Measurements from ENCODE around the gene GNAS.
A peak's percentile ranks its signal among the peaks of the same experiment; 100 is the strongest.

Gene GNAS

GRCh38 chr20:58882704-58883089 is 30.2 kb downstream of the GNAS start:
- no peak for DNase-seq

- no peak for DNase-seq
Observed at GRCh38 chr20:58883241-58883691, 30.8 kb downstream of the GNAS start.

GRCh38 chr20:58884966-58885365 is 32.5 kb downstream of the GNAS start:
- no peak for DNase-seq

DNA sequence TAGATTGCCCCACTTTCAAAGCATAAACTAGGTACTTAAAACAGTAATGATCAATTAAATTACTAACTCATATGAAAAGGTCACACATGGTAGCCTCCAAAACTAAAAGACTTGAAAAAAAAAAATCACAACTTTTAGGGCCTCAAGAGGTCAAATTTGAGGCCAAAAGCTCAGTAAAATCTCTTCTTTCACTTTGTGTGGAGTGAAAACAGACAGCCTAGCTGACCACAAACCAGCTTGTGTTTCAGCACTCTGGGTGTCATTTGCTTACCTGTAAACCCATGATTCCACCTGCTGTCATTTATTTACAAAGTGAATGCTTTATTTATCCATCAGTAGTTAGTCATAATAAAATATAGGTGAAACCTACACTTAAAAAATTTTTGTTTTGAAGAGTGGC is 34.0 kb downstream of the GNAS start:
- no peak for DNase-seq

GRCh38 chr20:58888103-58888502 is 35.6 kb downstream of the GNAS start:
- DNase-seq: no peak

GRCh38 chr20:58888521-58889333 is 36.2 kb downstream of the GNAS start:
- DNase-seq: peak; percentile 64 to 92 (median 79)

DNA sequence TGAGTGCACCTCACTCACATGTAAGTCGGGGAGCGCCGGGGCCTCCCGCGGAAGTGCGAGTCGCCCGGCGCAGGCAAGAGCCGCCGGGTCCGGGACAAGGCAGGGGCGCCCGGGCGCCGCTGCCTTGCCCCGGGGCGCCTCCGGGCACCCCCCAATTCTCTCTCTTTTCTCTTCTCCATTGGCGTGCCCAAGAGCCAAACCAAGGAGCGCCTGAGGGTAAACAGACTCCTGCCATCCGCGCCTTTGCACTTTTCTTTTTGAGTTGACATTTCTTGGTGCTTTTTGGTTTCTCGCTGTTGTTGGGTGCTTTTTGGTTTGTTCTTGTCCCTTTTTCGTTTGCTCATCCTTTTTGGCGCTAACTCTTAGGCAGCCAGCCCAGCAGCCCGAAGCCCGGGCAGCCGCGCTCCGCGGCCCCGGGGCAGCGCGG is 36.8 kb downstream of the GNAS start:
- no peak for DNase-seq

DNA sequence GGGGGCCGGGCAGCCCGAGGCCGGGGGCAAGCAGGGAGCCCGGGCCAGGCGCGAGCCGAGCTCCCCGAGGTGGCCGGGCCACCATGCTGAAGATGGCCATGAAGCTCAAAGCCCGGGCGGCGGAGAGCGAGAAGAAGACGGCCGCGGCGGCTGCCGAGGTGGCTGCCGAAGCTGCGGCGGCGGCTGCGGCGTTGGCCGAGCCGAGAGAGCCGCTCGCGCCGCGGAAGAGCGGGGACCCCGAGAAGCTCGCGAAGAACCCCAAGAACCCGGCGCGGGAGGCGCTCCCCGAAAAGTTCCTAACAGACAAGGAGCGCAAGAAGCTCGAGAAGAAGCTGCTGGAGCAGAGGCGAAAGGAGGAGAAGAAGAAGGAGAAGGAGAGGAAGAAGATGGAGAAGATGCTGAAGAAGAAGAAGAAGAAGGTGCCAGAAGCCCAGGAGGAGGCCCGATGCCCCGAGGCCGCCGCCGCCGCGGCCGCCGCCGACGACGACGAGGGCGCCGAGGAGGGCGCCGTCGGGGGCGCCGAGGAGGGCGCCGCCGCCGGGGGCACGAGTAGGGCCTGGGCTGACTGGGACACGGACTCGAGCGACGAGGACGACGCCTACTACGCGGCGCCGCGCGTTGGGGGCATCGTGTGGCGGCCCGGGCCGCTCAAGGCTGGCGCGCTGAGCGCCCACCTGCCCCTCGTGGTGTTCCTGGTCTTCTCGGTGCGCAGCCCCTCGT is 37.4 kb downstream of the GNAS start:
- DNase-seq: peak in 2 of 5 experiments; percentile 19 to 26

DNA sequence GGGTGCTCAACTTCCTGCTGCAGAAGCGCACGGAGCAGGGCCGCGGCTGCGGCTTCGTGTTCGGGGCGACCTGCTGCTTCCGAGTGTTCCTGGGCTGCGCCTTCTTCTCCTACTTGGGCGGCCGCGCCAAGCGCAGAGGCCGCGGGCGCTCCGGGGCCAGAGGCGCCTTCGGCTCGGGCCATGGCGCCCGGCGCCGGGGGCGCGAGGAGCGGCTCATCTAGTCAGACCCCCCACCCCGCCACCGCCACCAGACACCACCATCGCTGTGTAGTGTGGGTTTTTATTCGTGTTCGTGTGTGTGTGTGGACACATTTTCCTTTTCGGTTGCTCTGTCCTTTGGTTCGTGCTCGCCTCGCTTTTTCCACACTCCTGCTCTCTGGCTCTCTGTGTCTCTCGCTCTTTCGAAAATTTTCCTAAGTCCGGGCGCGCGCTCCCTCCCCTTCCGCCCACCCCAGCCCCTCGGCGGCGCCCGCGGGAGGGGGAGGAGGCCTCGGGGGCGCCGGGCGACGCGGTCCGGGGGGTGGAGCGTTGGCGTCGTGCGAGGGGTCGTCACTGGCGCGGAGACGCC is 38.1 kb downstream of the GNAS start:
- DNase-seq: peak; percentile 36 to 81 (median 63)

DNA sequence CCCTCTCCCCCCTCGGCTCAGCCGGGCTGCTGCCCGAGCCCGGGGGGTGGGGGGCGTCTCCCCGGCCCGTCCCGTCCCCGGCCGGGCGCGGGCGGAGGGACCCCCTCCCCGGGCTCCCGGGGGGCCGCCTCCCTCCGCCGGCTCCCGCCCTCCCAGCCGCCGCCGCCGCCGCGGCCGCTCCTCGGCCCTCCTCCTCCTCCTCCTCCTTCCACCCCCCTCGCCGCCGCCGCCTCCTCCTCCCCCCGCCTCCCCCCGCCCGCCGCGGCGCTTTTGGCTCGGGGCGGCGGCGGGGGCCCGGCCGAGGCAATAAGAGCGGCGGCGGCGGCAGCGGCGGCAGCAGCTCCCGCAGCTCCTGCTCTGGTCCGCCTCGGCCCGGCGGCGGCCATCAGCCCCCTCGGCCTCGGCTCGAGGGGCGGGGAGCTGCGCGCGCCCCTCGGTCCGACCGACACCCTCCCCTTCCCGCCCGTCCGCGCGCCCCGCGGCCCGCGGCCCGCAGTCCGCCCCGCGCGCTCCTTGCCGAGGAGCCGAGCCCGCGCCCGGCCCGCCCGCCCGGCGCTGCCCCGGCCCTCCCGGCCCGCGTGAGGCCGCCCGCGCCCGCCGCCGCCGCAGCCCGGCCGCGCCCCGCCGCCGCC is 38.7 kb downstream of the GNAS start:
- peak; percentile 52 to 88 (median 65) for DNase-seq

DNA sequence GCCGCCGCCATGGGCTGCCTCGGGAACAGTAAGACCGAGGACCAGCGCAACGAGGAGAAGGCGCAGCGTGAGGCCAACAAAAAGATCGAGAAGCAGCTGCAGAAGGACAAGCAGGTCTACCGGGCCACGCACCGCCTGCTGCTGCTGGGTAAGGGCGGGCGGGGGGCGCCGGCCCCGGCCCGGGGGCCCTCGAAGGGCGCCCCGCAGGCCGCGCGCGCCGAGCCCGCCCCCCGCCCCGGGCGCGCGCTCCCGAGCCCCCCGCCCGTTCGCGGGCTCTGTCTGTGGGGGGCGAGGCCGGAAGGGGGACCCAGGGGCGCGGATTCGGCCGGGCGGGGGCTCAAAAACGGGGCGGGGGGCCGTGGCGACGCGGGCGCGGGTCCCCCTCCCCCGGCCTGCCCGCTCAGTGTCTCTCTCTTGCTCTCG is 39.2 kb downstream of the GNAS start:
- DNase-seq: peak in 3 of 5 experiments; percentile 20 to 64 (median 25)

DNA sequence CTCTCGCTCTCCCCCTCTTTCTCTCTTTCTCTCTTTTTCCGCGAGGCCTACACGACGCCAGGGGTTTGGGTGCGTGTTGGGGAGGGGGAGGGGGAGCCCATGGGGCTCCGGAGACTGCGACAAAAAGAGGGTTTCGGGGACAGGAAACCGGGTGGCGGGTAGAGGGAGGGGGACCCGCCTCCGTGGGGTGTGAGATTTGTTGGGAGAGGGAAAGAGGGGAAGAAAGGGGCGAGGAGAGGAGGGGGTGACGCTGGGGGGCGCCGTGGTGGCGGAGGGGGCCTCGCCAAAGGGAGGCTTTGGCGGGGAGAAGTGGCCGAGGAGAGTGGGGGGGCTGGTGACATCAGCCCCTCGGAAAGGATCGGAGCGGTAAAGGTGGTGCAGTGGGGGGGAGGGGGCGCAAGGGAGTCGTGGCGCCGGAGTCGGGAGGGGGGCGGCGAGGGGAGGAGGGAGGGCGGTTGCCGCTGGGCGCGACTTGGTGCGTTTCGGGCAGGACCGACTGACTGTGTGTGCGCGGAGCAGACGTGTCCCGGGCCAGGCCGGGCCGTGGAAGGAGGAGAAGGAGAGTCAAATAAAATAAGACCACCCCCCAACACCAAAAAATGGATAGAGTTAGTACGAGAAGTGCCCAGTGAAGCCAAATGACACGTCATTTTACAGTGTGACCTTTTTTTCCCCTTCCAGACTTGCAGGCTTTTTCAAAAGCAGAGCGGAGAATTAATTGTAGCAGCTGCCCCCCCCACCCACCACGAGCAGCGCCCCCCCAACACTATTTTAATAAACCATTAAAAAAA is 39.8 kb downstream of the GNAS start:
- DNase-seq: peak; percentile 39 to 86 (median 66)

GRCh38 chr20:58892932-58893224 is 40.4 kb downstream of the GNAS start:
- DNase-seq: peak in 1 of 5 experiments; percentile 48

GRCh38 chr20:58893355-58894120 is 41.0 kb downstream of the GNAS start:
- peak in 2 of 5 experiments; percentile 26 to 68 for DNase-seq

DNA sequence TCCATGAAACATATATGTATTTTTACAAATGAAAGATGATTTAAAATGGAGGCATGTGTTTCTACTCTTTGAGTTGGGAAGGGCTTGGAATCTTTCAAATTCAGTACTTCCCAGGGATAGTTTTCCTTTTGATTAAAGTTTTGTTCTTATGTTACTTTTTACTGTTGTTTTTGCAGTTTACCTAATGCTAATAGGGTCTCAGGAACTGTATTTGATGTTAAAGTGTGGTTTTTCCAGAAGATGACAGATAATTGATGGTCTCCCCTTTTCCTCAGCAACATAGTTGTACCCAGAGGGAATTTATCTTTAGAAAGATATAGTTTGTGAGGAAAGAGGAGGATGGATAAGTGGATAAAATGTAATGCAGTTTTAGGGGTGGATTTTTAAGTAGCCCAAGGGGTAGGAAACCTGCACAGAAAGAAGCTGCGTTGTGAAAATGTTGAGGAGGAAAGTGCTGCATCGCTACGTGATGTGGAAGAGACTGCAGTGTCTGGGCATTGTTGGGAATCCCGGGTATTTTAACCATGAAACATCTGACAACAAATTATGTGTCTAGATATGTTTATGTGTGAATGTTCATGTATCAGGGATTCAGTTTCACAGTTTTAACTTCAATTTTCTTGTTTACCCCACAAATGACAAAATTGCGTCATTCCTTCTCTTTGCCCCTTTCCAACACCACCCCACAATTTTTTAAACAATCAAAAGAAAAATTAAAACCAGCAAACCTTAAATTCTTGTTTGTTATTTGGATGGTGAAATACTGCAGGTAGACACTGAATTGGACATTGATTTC is 42.3 kb downstream of the GNAS start:
- DNase-seq: no peak

GRCh38 chr20:58895448-58896180 is 43.1 kb downstream of the GNAS start:
- peak in 1 of 5 experiments; percentile 26 for DNase-seq

- DNase-seq: no peak
Observed at GRCh38 chr20:58896820-58897219, 44.3 kb downstream of the GNAS start.

DNA sequence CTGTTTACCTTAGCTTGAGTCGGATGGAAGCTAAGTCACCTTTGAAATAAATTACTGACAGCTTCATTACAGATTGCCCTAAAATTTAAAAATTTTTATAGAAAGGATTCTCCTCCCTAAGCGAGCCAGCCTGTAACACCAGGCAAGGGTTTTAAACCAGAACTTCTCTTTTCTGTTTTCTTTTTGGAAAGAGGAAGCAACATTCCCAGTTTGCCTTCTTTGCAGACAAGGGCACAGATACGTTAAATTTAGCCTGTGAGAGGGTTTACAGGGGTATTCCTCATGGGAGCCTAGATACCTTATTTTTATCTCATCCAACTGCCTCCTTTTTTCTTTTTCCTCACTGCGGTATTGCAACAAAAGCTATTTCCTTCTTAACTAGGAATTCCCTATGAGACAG is 45.0 kb downstream of the GNAS start:
- DNase-seq: no peak

DNA sequence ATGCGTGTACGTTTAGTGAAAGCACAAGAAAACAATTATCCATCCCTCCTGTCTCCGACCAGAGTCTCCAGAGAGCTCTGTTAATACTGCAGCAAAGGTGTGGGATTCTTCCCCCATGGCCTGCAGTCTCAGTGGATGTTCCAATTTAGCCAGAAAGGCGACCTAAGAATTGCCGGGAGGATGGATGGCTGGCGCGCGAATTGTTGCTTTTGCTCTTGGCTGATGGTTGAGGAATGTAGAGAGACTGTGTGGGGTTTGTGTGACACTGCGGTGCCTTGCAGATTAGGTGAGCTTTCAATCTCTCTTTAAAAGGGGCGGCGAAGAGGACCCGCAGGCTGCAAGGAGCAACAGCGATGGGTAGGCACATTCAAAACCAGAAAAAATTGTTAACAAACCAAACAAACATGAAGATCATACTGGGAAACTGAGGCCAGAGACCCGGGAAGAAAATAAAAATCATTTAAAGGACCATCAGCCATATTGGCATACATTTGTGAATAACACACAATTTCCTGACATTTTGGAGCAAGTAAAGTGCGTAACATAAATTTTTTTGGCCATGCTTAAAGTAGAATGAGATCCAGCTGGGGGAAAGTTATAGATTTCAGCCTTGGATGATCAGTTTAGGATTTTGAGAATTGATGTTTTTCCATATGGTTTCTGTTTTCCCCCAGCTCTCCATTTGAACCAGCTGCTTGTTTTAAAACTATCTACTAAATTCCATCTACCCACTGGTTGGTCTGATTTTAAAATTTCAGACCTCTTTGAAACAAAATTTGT is 46.3 kb downstream of the GNAS start:
- DNase-seq: no peak

Measured in T-helper 2 cell (primary cell).